22Rv1 (cell line): ENCODE results near the gene CCDC86.
A peak's percentile ranks its signal among the peaks of the same experiment; 100 is the strongest.

ENCODE experiments used
- H3K27ac ChIP-seq: fragments of 450-650 bp; 2 replicates; pipeline ENCODE4 v1.5.1; 2017
- CTCF ChIP-seq: fragments of 450-650 bp; IDR thresholded peaks from 2 replicates; pipeline ENCODE4 v1.5.1; 2017; ENCODE audit warnings: mild to moderate bottlenecking
- ZFX ChIP-seq: fragments of 450-650 bp; IDR thresholded peaks from 2 replicates; pipeline ENCODE4 v1.6.1; 2017; ENCODE audit warnings: antibody characterized with exemption, borderline replicate concordance

CCDC86 gene

DNA sequence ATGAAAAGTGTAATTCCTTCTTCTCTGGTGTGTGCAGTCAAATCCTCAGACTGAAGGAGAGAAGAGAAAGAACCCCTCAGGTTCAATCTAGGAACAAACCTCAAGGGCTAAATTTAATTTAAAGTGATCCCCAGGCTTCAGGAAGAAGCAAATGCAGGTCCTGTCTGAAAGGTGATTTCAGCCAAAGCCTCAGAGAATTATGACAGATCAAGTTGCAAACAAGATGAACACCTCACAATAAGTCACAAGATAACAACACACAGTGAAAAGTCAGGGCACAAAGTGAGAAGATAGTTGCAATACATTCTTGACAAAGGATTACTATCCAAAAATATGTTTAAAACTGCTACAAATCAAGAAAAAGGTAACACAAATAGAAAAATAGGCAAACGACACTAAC lies 37.2 kb downstream of the CCDC86 start:
- TF ChIP-seq ZFX: no peak
- no peak for TF ChIP-seq CTCF

DNA sequence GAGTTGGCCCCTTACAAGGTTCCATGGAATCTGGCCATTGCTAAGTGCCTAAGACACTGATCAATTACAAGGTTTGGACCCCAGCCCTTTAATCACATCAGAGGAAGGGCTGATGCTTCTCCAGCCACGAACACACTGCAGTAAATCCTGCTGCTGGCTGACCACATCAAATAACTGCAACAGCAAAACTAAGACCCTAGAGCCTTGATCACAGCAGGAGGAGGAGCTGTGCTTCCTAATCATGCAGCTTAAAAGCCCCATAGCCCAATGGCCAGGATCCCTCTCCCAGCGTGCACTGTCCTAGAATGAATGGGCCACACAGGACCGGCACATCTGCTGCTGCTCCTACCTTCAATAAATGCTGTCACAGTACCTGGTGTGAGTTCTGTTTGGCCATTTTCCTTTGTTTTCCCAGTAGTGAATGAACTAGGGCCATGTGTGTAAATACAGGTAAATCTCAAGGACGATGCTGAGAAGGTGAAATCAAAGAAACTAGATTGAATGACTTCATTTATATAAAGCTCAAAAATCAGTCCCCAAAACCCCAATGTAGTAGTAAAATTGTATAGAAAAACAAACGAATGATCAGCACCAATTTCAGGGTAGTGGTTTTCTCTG lies 38.2 kb downstream of the CCDC86 start:
- no peak overlapping the region for H3K27ac ChIP-seq
- TF ChIP-seq CTCF: no peak
- TF ChIP-seq ZFX: no peak

More for the DNA sequence above, 37.2 kb downstream of the CCDC86 start:
- H3K27ac ChIP-seq: no peak overlapping the region

- TF ChIP-seq CTCF: no peak
- TF ChIP-seq ZFX: no peak
- no peak overlapping the region for H3K27ac ChIP-seq
Measured at GRCh38 chr11:60880643-60881282, 38.9 kb downstream of the CCDC86 start.

- H3K27ac ChIP-seq: no peak overlapping the region; the same call in 1 of the 2 replicates
- TF ChIP-seq CTCF (peak; percentile 50), ZFX (no peak)
Measured at GRCh38 chr11:60887556-60887955, 45.6 kb downstream of the CCDC86 start.

GRCh38 chr11:60889869-60890311 lies 48.0 kb downstream of the CCDC86 start:
- no peak for TF ChIP-seq CTCF
- TF ChIP-seq ZFX: no peak
- H3K27ac ChIP-seq: peak overlapping the region; percentile 32

DNA sequence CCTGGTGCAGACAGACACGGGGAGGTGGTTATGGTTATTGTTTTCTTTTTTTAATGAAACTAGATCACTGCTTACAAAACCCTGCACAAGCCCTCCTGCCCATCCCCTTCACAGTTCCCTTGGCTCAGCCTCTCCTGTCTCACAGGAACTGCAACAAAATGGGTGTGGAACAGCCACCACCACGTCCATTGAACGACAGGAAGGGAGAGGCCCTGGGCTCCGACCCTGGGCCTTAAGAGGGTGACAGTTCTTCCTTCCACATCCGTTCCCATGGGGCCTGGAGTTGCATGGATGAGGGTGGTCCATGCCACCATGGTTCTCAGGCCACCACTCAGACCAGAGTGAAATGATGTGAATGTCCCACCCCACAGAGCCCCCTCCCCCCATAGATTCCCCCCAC lies 48.8 kb downstream of the CCDC86 start:
- TF ChIP-seq ZFX: no peak
- TF ChIP-seq CTCF: no peak
- peak overlapping the region; percentile 32 for H3K27ac ChIP-seq

DNA sequence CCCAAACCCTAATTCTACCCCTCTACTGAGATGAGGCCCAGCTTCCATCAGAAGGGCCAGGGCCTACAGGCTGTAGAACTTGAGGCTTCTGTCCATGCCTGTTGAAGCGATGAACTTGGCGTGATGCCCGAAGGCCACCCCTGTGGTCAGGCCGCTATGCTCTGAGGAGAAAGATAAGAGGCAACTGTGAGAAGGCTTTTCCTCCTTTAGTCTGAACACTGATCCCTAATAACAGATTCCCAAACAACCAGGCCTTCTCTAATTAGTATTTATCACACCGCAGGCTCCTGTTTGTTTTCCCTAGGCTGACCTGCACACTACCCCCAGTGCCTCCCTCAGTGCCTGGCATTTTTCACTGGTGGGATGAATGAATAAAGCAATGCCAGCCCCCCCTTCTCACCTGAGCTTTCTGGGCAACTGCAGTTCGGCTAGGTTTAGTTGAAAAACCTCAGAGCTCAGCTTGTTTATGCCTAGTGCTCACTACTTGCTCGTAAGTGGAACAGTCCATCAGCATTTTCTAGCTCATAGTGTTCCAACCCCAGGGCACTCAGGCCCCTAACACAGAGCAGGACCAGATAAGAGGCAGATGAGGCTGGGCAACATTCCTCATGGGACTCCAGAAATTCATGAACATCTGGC lies 49.3 kb downstream of the CCDC86 start:
- H3K27ac ChIP-seq: no peak overlapping the region
- TF ChIP-seq CTCF: no peak
- no peak for TF ChIP-seq ZFX
